Lung (tissue), 12 donors: ENCODE results near the gene DIPK1C. TPM values are rescaled to one million over a fixed set of nuclear protein-coding genes. Genes with fewer than 3 reads are reported as not detected.

ENCODE experiments used
- ATAC-seq: fragments of 200-7000 bp; cut with Tn5 transposase; one replicate; pipeline ENCODE4 v1.9.1; 2020; ENCODE audit warnings: moderate number of reproducible peaks; ENCODE audit not compliant: insufficient read depth, low FRiP score
- DNase-seq, 3 donors: peaks; one replicate each; pipeline ENCODE4 v3.0.0-alpha.2; 2013 to 2017
- H3K27ac ChIP-seq, 2 donors: one replicate each; pipeline ENCODE4 v1.5.1; 2013; ENCODE audit warnings: mild to moderate bottlenecking in 2 of 2, moderate library complexity in 2 of 2, control low read depth in 1 of 2, inconsistent platforms in 1 of 2, low read depth in 1 of 2, low read length in 1 of 2
- H3K27me3 ChIP-seq, 3 donors: one replicate each; pipeline ENCODE4 v1.5.1; 2013; ENCODE audit warnings: low read length in 2 of 3; ENCODE audit not compliant: control insufficient read depth in 3 of 3, insufficient read depth in 3 of 3
- H3K36me3 ChIP-seq, 4 donors: one replicate each; pipeline ENCODE4 v1.5.1; 2013; ENCODE audit warnings: low read length in 4 of 4, mild to moderate bottlenecking in 1 of 4, moderate library complexity in 1 of 4; ENCODE audit not compliant: control insufficient read depth in 4 of 4, insufficient read depth in 4 of 4
- H3K4me1 ChIP-seq, 5 donors: one replicate each; pipeline ENCODE4 v1.5.1; 2013; ENCODE audit warnings: low read length in 5 of 5, mild to moderate bottlenecking in 2 of 5, moderate library complexity in 1 of 5; ENCODE audit not compliant: control insufficient read depth in 5 of 5, insufficient read depth in 5 of 5
- H3K4me3 ChIP-seq: one replicate; pipeline ENCODE4 v1.5.1; 2013; ENCODE audit warnings: mild to moderate bottlenecking, control low read depth, moderate library complexity
- H3K9ac ChIP-seq, 2 donors: one replicate each; pipeline ENCODE4 v1.5.1; 2013; ENCODE audit warnings: low read length in 2 of 2, control low read depth in 1 of 2; ENCODE audit not compliant: insufficient read depth in 1 of 2
- H3K9me3 ChIP-seq, 4 donors: one replicate each; pipeline ENCODE4 v1.5.1; 2013; ENCODE audit warnings: low read length in 3 of 4, mild to moderate bottlenecking in 1 of 4, moderate library complexity in 1 of 4; ENCODE audit not compliant: control insufficient read depth in 4 of 4, insufficient read depth in 3 of 4
- CTCF ChIP-seq: IDR thresholded peaks from 2 replicates; pipeline ENCODE4 v1.5.1; 2012; ENCODE audit warnings: mild to moderate bottlenecking; ENCODE audit errors: control extremely low read depth, extremely low read depth
- WGBS, 2 donors: extraction: QIAGEN DNeasy Blood & Tissue Kit; methylation state at CpG; one replicate each; pipeline ENCODE4 v1.1.7; 2013; 5-methylcytosine and 5-hydroxymethylcytosine counted together
- polyA plus RNA-seq, 2 donors: library from polyadenylated mRNA; stranded (reverse); fragments of 200-250 nt; gene quantifications; one replicate each; pipeline ENCODE4 v1.2.1, GENCODE V29; 2013
- total RNA-seq, 2 donors: library from RNA; depleted of rRNA in 1 of 2; stranded (reverse); fragments of >200 nt in 1 of 2; gene quantifications; one replicate each; pipeline ENCODE4 v1.2.1, GENCODE V29; 2014 to 2021
- donor health status: control.
- donor health status: control.
- donor health status: Bipolar disorder and iron deficiency.
- donor health status: healthy.
- donor health status: DM: yes; HTN: yes; CAD: no.

DIPK1C gene
- total and polyA plus RNA-seq, 4 donors = 0.02 TPM; not detected in 3

GRCh38 chr18:74478880-74479279 is 21.8 kb upstream of the DIPK1C start:
- TF ChIP-seq CTCF = no peak
- no peaks in the 10 kb centered on the region for H3K9me3 ChIP-seq
- WGBS, 2 donors = 69 to 73% methylated on average over 6 of the region's 6 CpGs
- H3K9ac ChIP-seq = no peak overlapping the region
- peaks cover 0 to 2% (median 0%) of the 10 kb centered on the region in 5 donors for H3K4me1 ChIP-seq
- no peaks in the 10 kb centered on the region for H3K36me3 ChIP-seq
- H3K27me3 ChIP-seq = no peaks in the 10 kb centered on the region
- DNase-seq = no peak
- H3K27ac ChIP-seq = peak overlapping the region in 1 of 2 donors; percentile 6
- no peak for ATAC-seq
- no peak overlapping the region for H3K4me3 ChIP-seq

DNA sequence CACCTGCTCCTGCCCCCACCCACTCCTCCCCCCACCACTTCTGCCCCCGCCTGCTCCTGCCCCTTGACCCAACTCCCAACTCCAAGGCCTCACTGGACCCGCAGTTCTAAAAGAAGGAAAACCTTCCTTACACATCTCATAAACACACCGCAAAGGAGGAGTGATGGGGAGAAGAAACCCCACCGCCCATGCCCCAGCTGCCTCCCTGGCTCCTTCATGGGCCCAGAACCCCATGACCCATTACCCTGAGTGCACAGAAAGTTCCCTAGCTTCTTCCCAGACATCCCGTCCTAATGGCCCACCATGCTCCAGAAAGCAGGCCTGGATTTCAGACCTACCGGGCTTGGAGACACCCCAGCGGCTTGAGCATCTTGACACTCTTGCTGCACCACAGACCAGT is 21.2 kb upstream of the DIPK1C start:
- no peak overlapping the region for H3K27ac ChIP-seq
- DNase-seq = no peak
- H3K4me3 ChIP-seq = no peak overlapping the region
- H3K27me3 ChIP-seq = no peaks in the 10 kb centered on the region
- no peaks in the 10 kb centered on the region for H3K36me3 ChIP-seq
- H3K4me1 ChIP-seq = peaks cover 0 to 2% (median 0%) of the 10 kb centered on the region in 5 donors
- no peak for TF ChIP-seq CTCF
- H3K9ac ChIP-seq = no peak overlapping the region
- no peak for ATAC-seq
- 95 to 96% methylated on average over 7 of the region's 7 CpGs for WGBS, 2 donors
- no peaks in the 10 kb centered on the region for H3K9me3 ChIP-seq

GRCh38 chr18:74477771-74478170 is 20.7 kb upstream of the DIPK1C start:
- ATAC-seq (no peak), DNase-seq (no peak)
- Histone ChIP-seq H3K27ac (no peak overlapping the region), H3K4me3 (no peak overlapping the region), H3K4me1 (peaks cover 0 to 2% (median 0%) of the 10 kb centered on the region in 5 donors), H3K27me3 (no peaks in the 10 kb centered on the region), H3K9me3 (no peaks in the 10 kb centered on the region), H3K36me3 (no peaks in the 10 kb centered on the region), H3K9ac (no peak overlapping the region)
- TF ChIP-seq CTCF = no peak
- WGBS, 2 donors = 75% methylated on average over 8 of the region's 8 CpGs

- H3K27me3 ChIP-seq = no peaks in the 10 kb centered on the region
- peaks cover 0 to 2% (median 0%) of the 10 kb centered on the region in 5 donors for H3K4me1 ChIP-seq
- H3K36me3 ChIP-seq = no peaks in the 10 kb centered on the region
- H3K27ac ChIP-seq = no peak overlapping the region
- H3K9me3 ChIP-seq = no peaks in the 10 kb centered on the region
- H3K4me3 ChIP-seq = no peak overlapping the region
- H3K9ac ChIP-seq = no peak overlapping the region
- 28 to 29% methylated on average over 6 of the region's 6 CpGs for WGBS, 2 donors
- no peak for TF ChIP-seq CTCF
- no peak for ATAC-seq
- DNase-seq = peak; percentile 57 to 71 (median 67)
Measured at GRCh38 chr18:74476140-74476539, 19.0 kb upstream of the DIPK1C start.
